Activated T-cell treated with anti-CD3 and anti-CD28 coated beads, Interleukin-2, amount 50 U/mL, for 72 hours (primary cell): ENCODE measurements around the gene MRPL11. TPM values are rescaled to one million over a fixed set of nuclear protein-coding genes. Genes with fewer than 3 reads are reported as not detected.
"Not testable (repeated sequence)": the region's sequence is repeated elsewhere in the genome, so short reads cannot be mapped to it uniquely, and the experiment has no call there.

Experiments
- ATAC-seq, 2 donors: fragments of 150-1000 bp; cut with Tn5 transposase; replicated peaks in 1 of 2; 2 replicates each; pipeline ENCODE4 v1.10.0; 2021; ENCODE audit warnings: moderate library complexity in 2 of 2, mild to moderate bottlenecking in 1 of 2
- DNase-seq, 2 donors: peaks; one replicate each; pipeline ENCODE4 v3.0.0; 2021 to 2022; ENCODE audit warnings: mixed read lengths in 1 of 2
- H3K27ac Mint-ChIP-seq: one replicate; pipeline ENCODE4 v1.8.0; 2022; ENCODE audit warnings: mild to moderate bottlenecking, moderate library complexity, mixed read lengths
- H3K27me3 Mint-ChIP-seq: one replicate; pipeline ENCODE4 v1.8.0; 2022; ENCODE audit warnings: low read depth, mixed read lengths
- H3K36me3 Mint-ChIP-seq, 2 donors: one replicate each; pipeline ENCODE4 v1.8.0; 2022; ENCODE audit warnings: mixed read lengths in 2 of 2, mild to moderate bottlenecking in 1 of 2; ENCODE audit not compliant: insufficient read depth in 2 of 2
- H3K4me1 Mint-ChIP-seq: one replicate; pipeline ENCODE4 v1.8.0; 2022; ENCODE audit warnings: low read depth, mixed read lengths
- H3K4me3 Mint-ChIP-seq, 2 donors: one replicate each; pipeline ENCODE4 v1.8.0; 2022; ENCODE audit warnings: mild to moderate bottlenecking in 2 of 2, mixed read lengths in 2 of 2, moderate library complexity in 2 of 2
- H3K9me3 Mint-ChIP-seq, 2 donors: one replicate each; pipeline ENCODE4 v1.8.0; 2022; ENCODE audit warnings: mixed read lengths in 2 of 2
- total RNA-seq, 2 donors: library from RNA; stranded (reverse); gene quantifications; one replicate each; pipeline ENCODE4 v1.2.3, GENCODE V29; 2022

The MRPL11 gene
- total RNA-seq, 2 donors from 2014 or later: 57.4 to 66.6 TPM

GRCh38 chr11:66440101-66440939, 1.7 kb upstream of the MRPL11 start:
- H3K9me3 Mint-ChIP-seq, H3K27me3 Mint-ChIP-seq, H3K27ac Mint-ChIP-seq, DNase-seq, H3K4me3 Mint-ChIP-seq, ATAC-seq: not testable (repeated sequence)
- Mint-ChIP-seq H3K36me3 (peaks cover 5 to 16% of the 10 kb centered on the region in 2 donors), H3K4me1 (peaks cover 29% of the 10 kb centered on the region)

- Mint-ChIP-seq H3K4me1 (peaks cover 29% of the 10 kb centered on the region), H3K27me3 (no peaks in the 10 kb centered on the region), H3K36me3 (peaks cover 0 to 12% of the 10 kb centered on the region in 2 donors), H3K9me3 (peaks cover under 1% of the 10 kb centered on the region in 2 donors), H3K27ac (peak overlapping the region; percentile 99), H3K4me3 (peak overlapping the region; percentile 93)
- no peak for ATAC-seq
- no peak for DNase-seq
Observed at GRCh38 chr11:66437979-66438503, 607 bp downstream of the MRPL11 start.

GRCh38 chr11:66432597-66432996, 6.1 kb downstream of the MRPL11 start:
- Mint-ChIP-seq H3K27ac (no peak overlapping the region), H3K4me3 (no peak overlapping the region)
- no peak for ATAC-seq

GRCh38 chr11:66431871-66432329, 6.7 kb downstream of the MRPL11 start:
- H3K27ac Mint-ChIP-seq, H3K9me3 Mint-ChIP-seq, ATAC-seq, H3K4me3 Mint-ChIP-seq, DNase-seq, H3K27me3 Mint-ChIP-seq: not testable (repeated sequence)
- Mint-ChIP-seq H3K36me3 (peaks cover 0 to 19% of the 10 kb centered on the region in 2 donors), H3K4me1 (peaks cover 17% of the 10 kb centered on the region)

More at GRCh38 chr11:66432597-66432996, 6.1 kb downstream of the MRPL11 start:
- Mint-ChIP-seq H3K27me3 (no peaks in the 10 kb centered on the region), H3K9me3 (no peaks in the 10 kb centered on the region), H3K36me3 (peaks cover 0 to 19% of the 10 kb centered on the region in 2 donors), H3K4me1 (peaks cover 22% of the 10 kb centered on the region)
- no peak for DNase-seq

GRCh38 chr11:66431287-66431686, 7.4 kb downstream of the MRPL11 start:
- H3K4me3 Mint-ChIP-seq, H3K27me3 Mint-ChIP-seq, H3K27ac Mint-ChIP-seq, H3K9me3 Mint-ChIP-seq, DNase-seq, ATAC-seq: not testable (repeated sequence)
- H3K36me3 Mint-ChIP-seq: peaks cover 0 to 15% of the 10 kb centered on the region in 2 donors
- H3K4me1 Mint-ChIP-seq: peaks cover 12% of the 10 kb centered on the region

- H3K4me3 Mint-ChIP-seq: no peak overlapping the region
- H3K36me3 Mint-ChIP-seq: peaks cover 0 to 11% of the 10 kb centered on the region in 2 donors
- ATAC-seq (peak; percentile 73 to 80), DNase-seq (peak; percentile 80 to 81)
- H3K27ac Mint-ChIP-seq: no peak overlapping the region
- H3K9me3 Mint-ChIP-seq: no peaks in the 10 kb centered on the region
- no peaks in the 10 kb centered on the region for H3K27me3 Mint-ChIP-seq
- H3K4me1 Mint-ChIP-seq: peaks cover 6% of the 10 kb centered on the region
Observed at GRCh38 chr11:66429983-66430602, 8.6 kb downstream of the MRPL11 start.

- no peak for ATAC-seq
- Mint-ChIP-seq H3K4me3 (no peak overlapping the region), H3K27ac (no peak overlapping the region), H3K36me3 (peaks cover 0 to 8% of the 10 kb centered on the region in 2 donors), H3K4me1 (peaks cover 6% of the 10 kb centered on the region), H3K27me3 (no peaks in the 10 kb centered on the region), H3K9me3 (no peaks in the 10 kb centered on the region)
- DNase-seq: no peak
Observed at GRCh38 chr11:66428933-66429332, 9.7 kb downstream of the MRPL11 start.

GRCh38 chr11:66426314-66426713, 12.3 kb downstream of the MRPL11 start:
- Mint-ChIP-seq H3K9me3 (peaks cover 0 to 3% of the 10 kb centered on the region in 2 donors), H3K36me3 (peaks cover 0 to 3% of the 10 kb centered on the region in 2 donors), H3K4me3 (no peak overlapping the region), H3K4me1 (peaks cover 6% of the 10 kb centered on the region), H3K27ac (no peak overlapping the region), H3K27me3 (no peaks in the 10 kb centered on the region)
- DNase-seq: no peak
- no peak for ATAC-seq

- Mint-ChIP-seq H3K36me3 (peaks cover 0 to 2% of the 10 kb centered on the region in 2 donors), H3K9me3 (peaks cover 3 to 5% of the 10 kb centered on the region in 2 donors), H3K27ac (no peak overlapping the region), H3K4me1 (peaks cover 32% of the 10 kb centered on the region), H3K4me3 (no peak overlapping the region), H3K27me3 (peaks cover 38% of the 10 kb centered on the region)
- ATAC-seq (peak; percentile 49 to 70), DNase-seq (peak; percentile 85 to 93)
Observed at GRCh38 chr11:66421492-66422205, 17.0 kb downstream of the MRPL11 start.

- DNase-seq (peak in 1 of 2 donors; percentile 16), ATAC-seq (peak in 1 of 2 donors; percentile 7)
- no peak within 1 kb of the TSS for H3K27ac Mint-ChIP-seq
- peaks cover 0 to 2% of the 10 kb centered on the region in 2 donors for H3K36me3 Mint-ChIP-seq
- peaks cover 46% of the 10 kb centered on the region for H3K27me3 Mint-ChIP-seq
- H3K9me3 Mint-ChIP-seq: peaks cover 3 to 5% of the 10 kb centered on the region in 2 donors
- H3K4me1 Mint-ChIP-seq: peaks cover 35% of the 10 kb centered on the region
- no peak within 1 kb of the TSS for H3K4me3 Mint-ChIP-seq
Observed at GRCh38 chr11:66420671-66421476, 17.8 kb downstream of the MRPL11 start, which contains the start of gene NPAS4. NPAS4 (plus strand) TSS chr11:66421035; CDS start chr11:66421180, 145 bp downstream.

GRCh38 chr11:66419825-66420224, 18.8 kb downstream of the MRPL11 start:
- DNase-seq (no peak), ATAC-seq (no peak)

GRCh38 chr11:66418986-66419308, 19.7 kb downstream of the MRPL11 start:
- H3K27me3 Mint-ChIP-seq: peaks cover 65% of the 10 kb centered on the region
- H3K4me3 Mint-ChIP-seq: peak overlapping the region; percentile 61 to 66
- H3K9me3 Mint-ChIP-seq: peaks cover 3 to 5% of the 10 kb centered on the region in 2 donors
- H3K4me1 Mint-ChIP-seq: peaks cover 35% of the 10 kb centered on the region
- H3K36me3 Mint-ChIP-seq: peaks cover 0 to 2% of the 10 kb centered on the region in 2 donors
- DNase-seq: no peak
- ATAC-seq: no peak
- peak overlapping the region; percentile 19 for H3K27ac Mint-ChIP-seq

More at GRCh38 chr11:66419825-66420224, 18.8 kb downstream of the MRPL11 start:
- no peak overlapping the region for H3K4me3 Mint-ChIP-seq
- H3K36me3 Mint-ChIP-seq: peaks cover 0 to 2% of the 10 kb centered on the region in 2 donors
- H3K27ac Mint-ChIP-seq: no peak overlapping the region
- peaks cover 56% of the 10 kb centered on the region for H3K27me3 Mint-ChIP-seq
- H3K9me3 Mint-ChIP-seq: peaks cover 3 to 5% of the 10 kb centered on the region in 2 donors
- peaks cover 35% of the 10 kb centered on the region for H3K4me1 Mint-ChIP-seq
